D721Med (cell line): Measurements from ENCODE around the gene PIP5K1B.

Source experiments
- DNase-seq: peaks from one replicate; pipeline ENCODE4 v3.0.0; 2011; ENCODE audit warnings: low spot score; ENCODE audit not compliant: insufficient read length
- FAIRE-seq: peaks from 2 replicates; lab custom pipeline; 2011; peaks lifted over from hg19 to GRCh38; lab: Jason Lieb, UNC
- CTCF ChIP-seq: IDR thresholded peaks from 2 replicates; pipeline ENCODE4 v1.5.1; 2012; ENCODE audit warnings: mild to moderate bottlenecking, control low read depth; ENCODE audit not compliant: insufficient read depth; ENCODE audit errors: missing control alignments

Gene PIP5K1B

GRCh38 chr9:69012696-69013381, 307.8 kb downstream of the PIP5K1B start:
- FAIRE-seq (no peak), DNase-seq (no peak)
- no peak for TF ChIP-seq CTCF

- DNase-seq (no peak), FAIRE-seq (no peak)
- no peak for TF ChIP-seq CTCF
Observed at GRCh38 chr9:69013382-69013727, 308.3 kb downstream of the PIP5K1B start.

GRCh38 chr9:69014013-69014412, 309.0 kb downstream of the PIP5K1B start, which contains the start of gene PRKACG:
Gene PRKACG, minus strand, starts transcription at chr9:69014113. Its CDS starts 21 bp downstream, at chr9:69014092.
- DNase-seq: no peak
- FAIRE-seq: no peak
- TF ChIP-seq CTCF: no peak

- no peak for TF ChIP-seq CTCF
- DNase-seq: no peak
- FAIRE-seq: no peak
Observed at GRCh38 chr9:69016191-69017096, 311.4 kb downstream of the PIP5K1B start.

- no peak for TF ChIP-seq CTCF
- FAIRE-seq (no peak), DNase-seq (no peak)
Observed at GRCh38 chr9:69018737-69019136, 313.7 kb downstream of the PIP5K1B start.

- TF ChIP-seq CTCF: no peak
- FAIRE-seq: no peak
- no peak for DNase-seq
Observed at GRCh38 chr9:69019808-69020207, 314.8 kb downstream of the PIP5K1B start.
